Cardiac muscle cell (in vitro differentiated cells and primary cell): Measurements from ENCODE around the gene AADAC. TPM values are rescaled to one million over a fixed set of nuclear protein-coding genes. Genes with fewer than 3 reads are reported as not detected.

Experiments
- DNase-seq, 2 donors: peaks; one replicate each; pipeline versions ENCODE4 v3.0.0 to v3.0.0-alpha.2; 2010 to 2017; ENCODE audit warnings: low read depth in 1 of 2, low spot score in 1 of 2
- H3K27ac ChIP-seq: fragments of 200-600 bp; sonication (generic); 2 replicates; pipeline ENCODE4 v1.5.1; 2016
- H3K27me3 ChIP-seq: fragments of 200-600 bp; sonication (generic); 2 replicates; pipeline ENCODE4 v1.6.0; 2016; ENCODE audit warnings: control low read depth
- H3K36me3 ChIP-seq: fragments of 200-600 bp; sonication (generic); 2 replicates; pipeline ENCODE4 v1.5.1; 2016; ENCODE audit warnings: control low read depth
- H3K4me1 ChIP-seq: fragments of 200-600 bp; sonication (generic); 2 replicates; pipeline ENCODE4 v1.8.1; 2017; ENCODE audit warnings: low read depth, mild to moderate bottlenecking, mixed run types
- H3K4me3 ChIP-seq: fragments of 200-600 bp; sonication (generic); 2 replicates; pipeline ENCODE4 v1.5.1; 2016; ENCODE audit warnings: mild to moderate bottlenecking
- H3K9me3 ChIP-seq: fragments of 200-600 bp; sonication (generic); 2 replicates; pipeline ENCODE4 v1.5.1; 2017; ENCODE audit warnings: low read depth, mild to moderate bottlenecking, control low read depth
- CTCF ChIP-seq: IDR thresholded peaks from 2 replicates; pipeline ENCODE4 v1.5.1; 2012; ENCODE audit warnings: low read depth, mild to moderate bottlenecking, low read length
- polyA plus RNA-seq: library from polyadenylated mRNA; unstranded; fragments of >200 nt; fragmentation: Nextera tagmentation; extraction: Ambion mirVana; gene quantifications from 2 replicates; pipeline ENCODE4 v1.2.1, GENCODE V29; 2016
- total RNA-seq: library from RNA; depleted of rRNA; stranded (reverse); fragments of >200 nt; gene quantifications from 2 replicates; pipeline ENCODE4 v1.2.3, GENCODE V29; 2016

AADAC gene
- total and polyA plus RNA-seq, 2 experiments from 2014 or later = 0.12 TPM; not detected in 1

GRCh38 chr3:151859233-151859673 is 45.3 kb downstream of the AADAC start:
- DNase-seq = no peak
- Histone ChIP-seq H3K27ac (no peak overlapping the region), H3K36me3 (no peaks in the 10 kb centered on the region)

GRCh38 chr3:151859905-151860304 is 46.0 kb downstream of the AADAC start:
- no peak for DNase-seq
- TF ChIP-seq CTCF = no peak
- no peaks in the 10 kb centered on the region for H3K27me3 ChIP-seq
- no peak overlapping the region for H3K27ac ChIP-seq
- H3K4me1 ChIP-seq = no peaks in the 10 kb centered on the region
- no peaks in the 10 kb centered on the region for H3K36me3 ChIP-seq
- no peak overlapping the region for H3K4me3 ChIP-seq
- H3K9me3 ChIP-seq = no peaks in the 10 kb centered on the region

More at GRCh38 chr3:151859233-151859673, 45.3 kb downstream of the AADAC start:
- TF ChIP-seq CTCF = no peak
- Histone ChIP-seq H3K4me3 (no peak overlapping the region), H3K4me1 (no peaks in the 10 kb centered on the region), H3K9me3 (no peaks in the 10 kb centered on the region), H3K27me3 (no peaks in the 10 kb centered on the region)

GRCh38 chr3:151863611-151864010 is 49.7 kb downstream of the AADAC start:
- Histone ChIP-seq H3K4me3 (no peak overlapping the region), H3K36me3 (no peaks in the 10 kb centered on the region), H3K27me3 (no peaks in the 10 kb centered on the region), H3K9me3 (no peaks in the 10 kb centered on the region), H3K4me1 (no peaks in the 10 kb centered on the region), H3K27ac (no peak overlapping the region)
- TF ChIP-seq CTCF = no peak
- DNase-seq = peak in 1 of 2 donors; percentile 56

- no peaks in the 10 kb centered on the region for H3K4me1 ChIP-seq
- no peak overlapping the region for H3K4me3 ChIP-seq
- no peaks in the 10 kb centered on the region for H3K9me3 ChIP-seq
- no peaks in the 10 kb centered on the region for H3K36me3 ChIP-seq
- H3K27me3 ChIP-seq = no peaks in the 10 kb centered on the region
- peak in 1 of 2 donors; percentile 89 for DNase-seq
- TF ChIP-seq CTCF = no peak
- H3K27ac ChIP-seq = no peak overlapping the region
Observed at GRCh38 chr3:151864423-151865101, 50.6 kb downstream of the AADAC start.

GRCh38 chr3:151866711-151867410 is 52.9 kb downstream of the AADAC start:
- no peaks in the 10 kb centered on the region for H3K27me3 ChIP-seq
- no peaks in the 10 kb centered on the region for H3K9me3 ChIP-seq
- H3K4me3 ChIP-seq = no peak overlapping the region
- no peak for DNase-seq
- TF ChIP-seq CTCF = no peak
- no peak overlapping the region for H3K27ac ChIP-seq
- H3K36me3 ChIP-seq = no peaks in the 10 kb centered on the region
- no peaks in the 10 kb centered on the region for H3K4me1 ChIP-seq
